Subcutaneous adipose tissue (tissue), 4 donors: ENCODE measurements around the gene ANGEL2. TPM values are rescaled to one million over a fixed set of nuclear protein-coding genes. Genes with fewer than 3 reads are reported as not detected.

Experiments
- CTCF ChIP-seq: fragments of 450-650 bp; IDR thresholded peaks from one replicate; pipeline ENCODE4 v1.5.1; 2016; ENCODE audit warnings: low read depth, mild to moderate bottlenecking, control low read depth, antibody characterized with exemption, moderate library complexity
- total RNA-seq, 4 donors: library from RNA; depleted of rRNA; stranded (reverse); fragments of >200 nt; gene quantifications; one replicate each; pipeline ENCODE4 v1.1.0, GENCODE V29; 2016

Gene ANGEL2
- total RNA-seq, 4 donors from 2014 or later: 53.3 to 66.5 (median 62.5) TPM

GRCh38 chr1:212970085-212970484 is 45.6 kb downstream of the ANGEL2 start:
- TF ChIP-seq CTCF: no peak

- TF ChIP-seq CTCF: no peak
Observed at GRCh38 chr1:212968368-212968863, 47.3 kb downstream of the ANGEL2 start.

GRCh38 chr1:212967801-212968200 is 47.9 kb downstream of the ANGEL2 start:
- TF ChIP-seq CTCF: no peak

GRCh38 chr1:212966616-212967015 is 49.1 kb downstream of the ANGEL2 start:
- no peak for TF ChIP-seq CTCF

GRCh38 chr1:212964102-212964501 is 51.6 kb downstream of the ANGEL2 start:
- TF ChIP-seq CTCF: no peak

GRCh38 chr1:212962509-212962908 is 53.2 kb downstream of the ANGEL2 start:
- no peak for TF ChIP-seq CTCF

- TF ChIP-seq CTCF: no peak
Observed at GRCh38 chr1:212960932-212961331, 54.7 kb downstream of the ANGEL2 start.
